H1 (cell line): ENCODE results near the gene CLTCL1.

ENCODE experiments used
- CEBPB ChIP-seq: IDR thresholded peaks from 2 replicates; pipeline ENCODE4 v1.6.1; 2012; ENCODE audit warnings: low read depth, low read length
- CHD2 ChIP-seq: IDR thresholded peaks from 2 replicates; pipeline ENCODE4 v1.6.1; 2012; ENCODE audit warnings: low read length, improper control_type of control experiment
- EZH2 ChIP-seq: fragments of 200-600 bp; sonication (generic); IDR thresholded peaks from 2 replicates; pipeline ENCODE4 v1.7.1; 2012; ENCODE audit warnings: low read depth, mild to moderate bottlenecking, moderate library complexity, low read length, inconsistent platforms; ENCODE audit not compliant: severe bottlenecking
- HDAC6 ChIP-seq: IDR thresholded peaks from one replicate; pipeline ENCODE4 v1.7.1; 2012; ENCODE audit warnings: low read depth, mild to moderate bottlenecking, inconsistent platforms, low read length, moderate library complexity
- TAF1 ChIP-seq: IDR thresholded peaks from 2 replicates; pipeline ENCODE4 v1.6.1; 2011; ENCODE audit warnings: mild to moderate bottlenecking, low read depth, low read length
- TF ChIP-seq, protein P1 (sequence below), 3 experiments: IDR thresholded peaks; 1 replicate in 2 of 3; 2 replicates in 1 of 3; pipeline versions ENCODE4 v1.5.1 to v1.6.1; 2011; ENCODE audit warnings: low read length in 3 of 3, mild to moderate bottlenecking in 3 of 3, inconsistent platforms in 2 of 3, low read depth in 1 of 3, moderate library complexity in 1 of 3; ENCODE audit not compliant: insufficient read depth in 1 of 3; ENCODE audit errors: control extremely low read depth in 1 of 3
- TF ChIP-seq, protein P2 (sequence below): IDR thresholded peaks from 2 replicates; pipeline ENCODE4 v1.6.1; 2012; ENCODE audit warnings: inconsistent platforms

DNA sequence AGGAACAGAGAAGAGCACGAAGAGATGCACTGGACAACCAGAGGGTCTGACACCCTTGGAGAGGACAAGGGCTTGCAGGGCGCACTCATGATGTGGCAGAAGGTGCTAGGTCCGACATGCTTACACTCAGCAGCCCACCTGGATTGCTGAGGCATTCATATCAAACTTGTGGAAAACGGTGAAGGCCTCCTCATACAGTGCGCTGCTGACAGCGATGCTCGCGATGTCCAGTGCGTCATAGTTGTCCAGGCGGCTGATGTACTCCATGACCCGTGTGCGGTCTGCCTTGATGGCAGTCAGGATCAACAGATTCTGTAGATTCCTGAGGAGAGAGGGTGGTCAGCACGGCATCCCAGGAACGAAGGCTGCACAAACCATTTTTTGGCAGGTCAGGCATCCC lies 81.3 kb downstream of the CLTCL1 start:
- TF ChIP-seq, protein P1, sequence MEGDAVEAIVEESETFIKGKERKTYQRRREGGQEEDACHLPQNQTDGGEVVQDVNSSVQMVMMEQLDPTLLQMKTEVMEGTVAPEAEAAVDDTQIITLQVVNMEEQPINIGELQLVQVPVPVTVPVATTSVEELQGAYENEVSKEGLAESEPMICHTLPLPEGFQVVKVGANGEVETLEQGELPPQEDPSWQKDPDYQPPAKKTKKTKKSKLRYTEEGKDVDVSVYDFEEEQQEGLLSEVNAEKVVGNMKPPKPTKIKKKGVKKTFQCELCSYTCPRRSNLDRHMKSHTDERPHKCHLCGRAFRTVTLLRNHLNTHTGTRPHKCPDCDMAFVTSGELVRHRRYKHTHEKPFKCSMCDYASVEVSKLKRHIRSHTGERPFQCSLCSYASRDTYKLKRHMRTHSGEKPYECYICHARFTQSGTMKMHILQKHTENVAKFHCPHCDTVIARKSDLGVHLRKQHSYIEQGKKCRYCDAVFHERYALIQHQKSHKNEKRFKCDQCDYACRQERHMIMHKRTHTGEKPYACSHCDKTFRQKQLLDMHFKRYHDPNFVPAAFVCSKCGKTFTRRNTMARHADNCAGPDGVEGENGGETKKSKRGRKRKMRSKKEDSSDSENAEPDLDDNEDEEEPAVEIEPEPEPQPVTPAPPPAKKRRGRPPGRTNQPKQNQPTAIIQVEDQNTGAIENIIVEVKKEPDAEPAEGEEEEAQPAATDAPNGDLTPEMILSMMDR (IDR thresholded peaks at IDR 0.05; ENCODE audit: control extremely low read depth in 1 of 3, insufficient read depth in 1 of 3, low read depth in 1 of 3, low read length in 3 of 3): no peak
- TF ChIP-seq CEBPB: no peak
- TF ChIP-seq CHD2: no peak
- TF ChIP-seq EZH2: no peak
- TF ChIP-seq, protein P2, sequence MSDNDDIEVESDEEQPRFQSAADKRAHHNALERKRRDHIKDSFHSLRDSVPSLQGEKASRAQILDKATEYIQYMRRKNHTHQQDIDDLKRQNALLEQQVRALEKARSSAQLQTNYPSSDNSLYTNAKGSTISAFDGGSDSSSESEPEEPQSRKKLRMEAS: no peak
- TF ChIP-seq TAF1: no peak
- no peak for TF ChIP-seq HDAC6
